K562 (cell line): ENCODE measurements around the gene CZIB. TPM values are rescaled to one million over a fixed set of nuclear protein-coding genes. Genes with fewer than 3 reads are reported as not detected.

Source experiments
- BRCA1 ChIP-seq, 2 experiments: fragments of 450-650 bp in 1 of 2; sonication (generic) in 1 of 2; formaldehyde crosslinking in 1 of 2; IDR thresholded peaks; 2 replicates each; pipeline versions ENCODE4 v1.5.0 to v1.6.1; 2017 to 2020; ENCODE audit warnings: mild to moderate bottlenecking in 1 of 2, missing genetic modification reagents in 1 of 2
- ELF4 ChIP-seq: fragments of 450-650 bp; formaldehyde crosslinking; IDR thresholded peaks from 2 replicates; pipeline ENCODE4 v1.4.0; 2022; ENCODE audit warnings: missing genetic modification characterization
- FOXA3 ChIP-seq, 2 experiments: fragments of 450-650 bp in 1 of 2; sonication (generic) in 1 of 2; formaldehyde crosslinking; IDR thresholded peaks in 1 of 2; conservative IDR thresholded peaks in 1 of 2; 2 replicates each; pipeline versions ENCODE4 v1.4.0 to v1.8.0; 2020 to 2022; ENCODE audit warnings: mild to moderate bottlenecking in 2 of 2, missing genetic modification reagents in 1 of 2
- GATAD2A ChIP-seq: fragments of 450-650 bp; IDR thresholded peaks from 2 replicates; pipeline ENCODE4 v1.6.1; 2017
- HCFC1 ChIP-seq: IDR thresholded peaks from 2 replicates; pipeline ENCODE4 v1.6.1; 2012; ENCODE audit warnings: low read depth, low read length, improper control_type of control experiment
- ILF3 ChIP-seq: fragments of 450-650 bp; IDR thresholded peaks from 2 replicates; pipeline ENCODE4 v1.6.1; 2018; ENCODE audit warnings: antibody characterized with exemption, mild to moderate bottlenecking, moderate library complexity, borderline replicate concordance
- NBN ChIP-seq: fragments of 450-650 bp; IDR thresholded peaks from 2 replicates; pipeline ENCODE4 v1.6.1; 2016; ENCODE audit warnings: low read depth, mild to moderate bottlenecking
- PKNOX1 ChIP-seq: fragments of 450-650 bp; IDR thresholded peaks from 2 replicates; pipeline ENCODE4 v1.6.1; 2016
- RFX7 ChIP-seq: fragments of 250-450 bp; sonication (Bioruptor Pico); IDR thresholded peaks from 2 replicates; pipeline ENCODE4 v1.5.1; 2021; ENCODE audit warnings: mild to moderate bottlenecking
- RREB1 ChIP-seq: fragments of 250-450 bp; sonication (Bioruptor Pico); IDR thresholded peaks from 2 replicates; pipeline ENCODE4 v1.4.0; 2020
- SMAD4 ChIP-seq: fragments of 250-450 bp; sonication (Bioruptor Pico); conservative IDR thresholded peaks from 2 replicates; pipeline ENCODE4 v1.8.0; 2021; ENCODE audit warnings: inconsistent platforms, mild to moderate bottlenecking, moderate library complexity
- TEAD2 ChIP-seq: fragments of 450-650 bp; IDR thresholded peaks from 2 replicates; pipeline ENCODE4 v1.6.1; 2016; ENCODE audit warnings: missing genetic modification characterization, control low read depth, missing compliant biosample characterization
- ZBTB12 ChIP-seq: fragments of 250-450 bp; sonication (Bioruptor Pico); IDR thresholded peaks from 2 replicates; pipeline ENCODE4 v1.4.0; 2020
- ZNF146 ChIP-seq: IDR thresholded peaks from one replicate; pipeline ENCODE4 v1.6.1; 2018; ENCODE audit warnings: missing compliant biosample characterization; ENCODE audit not compliant: unreplicated experiment
- ZNF551 ChIP-seq: fragments of 250-450 bp; sonication (Bioruptor Pico); IDR thresholded peaks from 2 replicates; pipeline ENCODE4 v1.5.0; 2021; ENCODE audit warnings: mild to moderate bottlenecking, moderate library complexity
- ZNF57 ChIP-seq: fragments of 450-650 bp; formaldehyde crosslinking; IDR thresholded peaks from 2 replicates; pipeline ENCODE4 v1.4.0; 2020; ENCODE audit warnings: mild to moderate bottlenecking, moderate library complexity
- ZNF75A ChIP-seq: fragments of 450-650 bp; formaldehyde crosslinking; IDR thresholded peaks from 2 replicates; pipeline ENCODE4 v1.4.0; 2020; ENCODE audit warnings: mild to moderate bottlenecking
- ZNF780A ChIP-seq: fragments of 250-450 bp; sonication (Bioruptor Pico); IDR thresholded peaks from 2 replicates; pipeline ENCODE4 v1.5.0; 2021; ENCODE audit warnings: mild to moderate bottlenecking
- polyA plus RNA-seq, 8 experiments: library from polyadenylated mRNA; depleted of rRNA in 4 of 8; stranded (reverse) in 5 of 8; unstranded in 3 of 8; fragments of >200 nt; fragmentation: Nextera tagmentation in 2 of 8; fragmentation: Illumina TruSeq in 1 of 8; extraction: Ambion mirVana in 2 of 8; extraction: Trizol in 1 of 8; gene quantifications; 2 replicates each; pipeline versions ENCODE4 v1.2.1 to v1.2.3, GENCODE V29; 2011 to 2014; ENCODE audit warnings: inconsistent platforms in 1 of 8, missing spikeins in 1 of 8
- total RNA-seq, 7 experiments: library from RNA; depleted of rRNA in 6 of 7; stranded (reverse); fragments of >200 nt in 6 of 7; fragmentation: Illumina TruSeq in 2 of 7; extraction: Trizol in 2 of 7; gene quantifications; 2 replicates each; pipeline versions ENCODE4 v1.2.1 to v1.2.3, GENCODE V29; 2011 to 2021; ENCODE audit warnings: low replicate concordance in 1 of 7

The CZIB gene
- total and polyA plus RNA-seq, 9 of the 15 experiments (the other 6 are each of a cell fraction or from before 2014, with no cell fraction given), result 52.6 to 111 (median 80.0) TPM

GRCh38 chr1:53196485-53197290 lies 23.7 kb downstream of the CZIB start, which contains the start of gene CPT2 (continued):
- TF ChIP-seq HCFC1 (peak; percentile 41; the same call in 1 of the 2 replicates), SMAD4 (CRISPR knock-in tag) (peak; percentile 69; the same call in 1 of the 2 replicates), GATAD2A (no peak), ELF4 (CRISPR knock-in tag) (0 out of 2 replicates have a peak, but pooled peaks have one; percentile 76), ZNF57 (CRISPR knock-in tag) (no peak), RFX7 (CRISPR knock-in tag) (no peak), ILF3 (peak; percentile 29; the same call in 1 of the 2 replicates), TEAD2 (tag) (no peak), ZBTB12 (CRISPR knock-in tag) (no peak), PKNOX1 (peak; percentile 85), FOXA3 (CRISPR knock-in tag; conservative IDR thresholded peaks at IDR 0.05 in 1 of 2, IDR thresholded peaks at IDR 0.05 in 1 of 2) (peak in 1 of 2 experiments; percentile 40; a peak in 1 of 4 replicates), BRCA1 (IDR thresholded peaks at IDR 0.05) (no peak), BRCA1 (CRISPR knock-in tag; IDR thresholded peaks at IDR 0.05) (no peak), ZNF75A (CRISPR knock-in tag) (no peak), ZNF146 (no peak), ZNF551 (CRISPR knock-in tag) (no peak), ZNF780A (CRISPR knock-in tag) (no peak), RREB1 (CRISPR knock-in tag) (0 out of 2 replicates have a peak, but pooled peaks have one; percentile 29), NBN (peak; percentile 78; the same call in 1 of the 2 replicates)
